Measurements from ENCODE around the gene RIF1.

GRCh38 chr2:151363709-151364108 lies 46.0 kb upstream of the RIF1 start:
- TF ChIP-seq CTCF (IDR thresholded peaks at IDR 0.05) (no peak), POLR2A (IDR thresholded peaks at IDR 0.05) (no peak)

Measured in upper lobe of left lung (tissue), 4 donors.